CD4-positive, alpha-beta T cell treated with Interleukin-6 at 100 ng/mL for 8 hours (primary cell): ENCODE data around the gene DLGAP1.
"Not testable (repeated sequence)": the region's sequence is repeated elsewhere in the genome, so short reads cannot be mapped to it uniquely, and the experiment has no call there.

Source experiments
- DNase-seq: peaks from one replicate; pipeline ENCODE4 v3.0.0-alpha.2; 2020; ENCODE audit warnings: mixed read lengths, low spot score

The DLGAP1 gene

GRCh38 chr18:3583873-3584247 is 871.2 kb downstream of the DLGAP1 start:
- no peak for DNase-seq

- DNase-seq: not testable (repeated sequence)
Observed at GRCh38 chr18:3583106-3583872, 871.8 kb downstream of the DLGAP1 start.

- DNase-seq: no peak
Observed at GRCh38 chr18:3581890-3582289, 873.2 kb downstream of the DLGAP1 start.

GRCh38 chr18:3580523-3581025 is 874.5 kb downstream of the DLGAP1 start:
- not testable (repeated sequence) for DNase-seq

GRCh38 chr18:3579701-3580100 is 875.4 kb downstream of the DLGAP1 start:
- DNase-seq: no peak

GRCh38 chr18:3578621-3579020 is 876.5 kb downstream of the DLGAP1 start:
- DNase-seq: no peak

- no peak for DNase-seq
Observed at GRCh38 chr18:3577281-3577855, 877.7 kb downstream of the DLGAP1 start.

- DNase-seq: no peak
Observed at GRCh38 chr18:3572761-3573160, 882.3 kb downstream of the DLGAP1 start.

GRCh38 chr18:3566851-3567250 is 888.3 kb downstream of the DLGAP1 start:
- no peak for DNase-seq

GRCh38 chr18:3560755-3561154 is 894.4 kb downstream of the DLGAP1 start:
- DNase-seq: no peak

- DNase-seq: no peak
Observed at GRCh38 chr18:3554811-3555427, 900.2 kb downstream of the DLGAP1 start.

- DNase-seq: no peak
Observed at GRCh38 chr18:3554091-3554601, 901.0 kb downstream of the DLGAP1 start.

GRCh38 chr18:3552305-3552704 is 902.8 kb downstream of the DLGAP1 start:
- DNase-seq: no peak

- no peak for DNase-seq
Observed at GRCh38 chr18:3547891-3548615, 907.1 kb downstream of the DLGAP1 start.

- DNase-seq: no peak
Observed at GRCh38 chr18:3546106-3546505, 909.0 kb downstream of the DLGAP1 start.

- no peak for DNase-seq
Observed at GRCh38 chr18:3544537-3544936, 910.6 kb downstream of the DLGAP1 start.

- DNase-seq: no peak
Observed at GRCh38 chr18:3541549-3542386, 913.3 kb downstream of the DLGAP1 start.

- DNase-seq: no peak
Observed at GRCh38 chr18:3540805-3541548, 914.1 kb downstream of the DLGAP1 start.

GRCh38 chr18:3538954-3539617 is 916.0 kb downstream of the DLGAP1 start:
- DNase-seq: no peak

GRCh38 chr18:3538456-3538855 is 916.7 kb downstream of the DLGAP1 start:
- no peak for DNase-seq
